ENCODE measurements around the gene SORCS3.

Gene SORCS3

GRCh38 chr10:104925232-104925851 is 284.3 kb downstream of the SORCS3 start:
- peak; percentile 8 for DNase-seq

DNA sequence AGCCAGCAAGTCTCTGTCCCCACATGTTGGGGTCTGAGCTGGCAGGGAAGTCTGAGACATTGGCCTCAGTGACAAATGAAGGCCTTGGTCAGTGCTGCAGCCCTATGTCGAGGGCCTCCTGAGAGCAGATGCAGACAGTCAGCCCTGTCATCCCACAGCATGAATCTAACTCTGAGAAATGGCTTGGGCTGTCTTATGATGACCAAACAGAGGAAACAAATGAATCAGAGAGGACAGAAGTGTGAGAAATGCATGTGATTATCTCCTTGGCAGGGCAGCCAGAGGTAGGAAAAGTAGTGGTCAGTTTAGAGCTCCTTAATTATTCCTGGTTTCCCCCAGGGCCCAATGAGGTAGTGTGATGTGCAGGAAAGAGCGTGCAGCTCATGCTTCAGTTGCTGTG is 287.6 kb downstream of the SORCS3 start:
- no peak for DNase-seq

DNA sequence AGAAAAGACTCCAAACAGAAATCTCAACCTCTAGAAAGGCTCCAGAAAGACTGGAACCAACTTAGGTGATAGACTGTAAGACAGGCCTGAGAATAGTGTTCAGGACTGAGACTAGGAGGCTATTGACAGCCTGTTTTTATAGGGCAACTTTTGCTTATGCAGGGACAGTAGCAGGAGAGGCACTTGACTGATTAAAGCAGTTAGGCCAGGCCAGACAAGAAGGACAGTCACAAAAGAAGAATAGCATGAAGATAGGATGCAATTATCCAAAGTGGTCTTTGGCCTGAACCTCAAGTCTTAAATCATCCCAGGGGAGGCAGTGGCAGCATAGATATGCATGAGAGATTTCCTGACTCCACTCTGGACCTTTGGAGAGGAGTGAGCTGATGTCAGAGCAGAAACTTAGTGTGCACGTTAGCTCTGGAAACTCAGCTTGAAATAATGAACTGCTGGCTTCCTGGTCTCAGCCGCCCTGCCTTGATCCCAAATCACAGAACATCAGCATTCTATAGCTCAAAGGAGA is 290.6 kb downstream of the SORCS3 start:
- DNase-seq: no peak

- DNase-seq: no peak
Observed at GRCh38 chr10:104935656-104936055, 294.6 kb downstream of the SORCS3 start.

GRCh38 chr10:104937567-104937966 is 296.5 kb downstream of the SORCS3 start:
- DNase-seq: no peak

DNA sequence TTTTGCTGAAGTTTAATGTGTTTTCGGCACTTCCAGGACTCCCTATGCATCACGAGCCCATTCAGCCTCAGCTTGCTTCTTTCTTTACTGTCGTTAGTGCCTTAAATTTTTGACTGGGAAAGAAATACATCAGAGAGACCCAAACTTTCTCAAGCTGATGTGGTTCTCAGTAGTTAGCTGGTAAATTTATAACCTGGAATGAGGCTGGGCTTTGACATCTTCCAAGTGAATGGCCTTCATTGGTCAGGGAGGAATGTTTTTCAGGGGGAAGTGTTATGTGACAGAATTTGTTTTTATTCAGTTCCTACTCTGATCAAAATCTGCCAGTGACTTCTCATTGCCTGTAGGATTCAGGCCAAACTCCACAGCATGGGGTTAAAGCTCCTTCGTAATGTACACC is 296.9 kb downstream of the SORCS3 start:
- no peak for DNase-seq

DNA sequence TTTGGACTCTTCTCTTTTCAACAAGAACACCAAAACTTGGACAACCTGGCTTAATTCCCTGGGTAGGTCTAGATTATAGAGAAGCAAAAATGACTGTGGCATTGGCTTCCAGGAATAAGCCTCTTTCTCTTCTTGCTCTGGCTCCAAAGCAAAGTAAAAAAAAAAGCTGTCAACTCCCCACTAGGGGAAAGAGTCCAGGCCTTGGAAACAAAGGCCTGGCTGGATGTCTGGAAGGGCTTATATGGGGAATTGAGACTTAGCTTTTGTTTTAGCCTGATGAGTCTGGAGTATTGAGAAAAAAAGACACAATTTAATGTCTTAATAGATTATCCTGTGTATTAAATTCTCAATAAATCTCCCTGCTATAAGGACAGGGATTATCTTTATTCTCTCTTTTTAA is 300.6 kb downstream of the SORCS3 start:
- DNase-seq: no peak

DNA sequence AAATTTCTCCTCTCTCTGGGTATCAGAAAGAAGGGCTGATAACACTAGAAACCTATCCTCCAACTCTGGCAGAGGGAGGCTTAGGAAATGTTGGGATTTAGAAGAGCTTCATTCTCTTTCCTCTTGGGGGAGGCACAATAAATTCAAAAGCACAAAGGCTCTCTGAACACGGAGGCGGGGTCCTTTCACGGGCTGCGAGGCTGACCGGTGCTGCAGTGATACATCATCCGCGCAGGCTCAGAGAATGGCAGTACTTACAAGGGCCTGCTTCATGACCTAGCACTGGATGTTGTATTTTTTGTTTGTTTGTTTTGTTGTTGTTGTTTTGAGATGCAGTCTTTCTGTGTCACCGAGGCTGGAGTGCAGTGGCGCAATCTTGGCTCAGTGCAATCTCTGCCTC is 306.2 kb downstream of the SORCS3 start:
- DNase-seq: no peak

GRCh38 chr10:104957178-104957841 is 316.2 kb downstream of the SORCS3 start:
- no peak for DNase-seq

DNA sequence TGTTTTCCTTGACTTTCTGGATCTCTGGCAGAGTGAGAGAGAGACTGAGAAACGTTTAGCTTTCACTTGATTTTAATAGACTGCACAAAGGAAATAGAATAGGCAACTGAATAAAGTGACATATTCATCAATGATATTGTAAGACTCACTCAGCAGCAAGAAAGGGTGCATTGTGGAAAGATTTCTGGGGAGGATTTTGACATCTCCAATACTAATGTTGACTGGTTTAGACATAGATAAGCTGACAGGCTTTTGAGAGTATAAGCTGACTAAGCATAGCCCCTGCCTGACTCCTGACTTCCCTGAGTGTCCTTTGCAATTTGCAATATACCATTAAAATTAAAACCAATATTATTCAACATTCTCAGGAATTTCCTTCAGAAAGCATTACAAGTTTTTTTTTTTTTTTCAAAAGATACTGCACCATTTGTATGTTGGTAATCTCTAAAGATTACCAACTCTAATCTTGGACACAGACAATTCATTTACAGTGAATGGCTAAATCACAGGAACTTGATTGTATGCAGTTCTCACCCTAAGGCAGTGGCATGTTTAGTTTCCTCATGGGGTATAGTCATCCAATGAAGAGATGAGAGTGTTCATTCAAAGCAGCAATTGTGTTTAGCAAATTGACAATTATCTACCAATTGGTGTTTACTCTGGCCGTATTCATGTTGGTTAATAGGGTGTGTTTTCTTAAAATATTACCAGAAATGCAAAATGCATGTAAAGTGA is 325.6 kb downstream of the SORCS3 start:
- no peak for DNase-seq

GRCh38 chr10:104980368-104980767 is 339.3 kb downstream of the SORCS3 start:
- no peak for DNase-seq

DNA sequence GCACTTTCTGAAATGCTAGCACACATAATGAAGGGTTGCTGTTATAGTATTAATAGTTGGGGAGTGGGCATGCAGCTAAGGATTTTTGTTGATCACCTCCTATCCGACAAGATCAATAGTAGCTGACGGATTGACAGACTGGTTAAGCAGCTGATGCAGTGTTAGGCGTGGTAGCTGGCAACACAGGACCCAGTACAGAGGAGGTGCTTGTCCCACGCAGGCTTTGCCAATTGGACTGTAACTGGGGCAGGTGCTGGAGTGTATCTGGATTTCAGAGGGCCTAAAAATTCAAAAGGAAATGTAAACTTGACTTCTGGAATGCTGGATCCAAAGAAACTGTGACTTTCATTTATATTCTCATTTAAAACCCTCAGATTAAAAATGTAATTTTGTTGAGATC is 340.9 kb downstream of the SORCS3 start:
- DNase-seq: no peak

DNA sequence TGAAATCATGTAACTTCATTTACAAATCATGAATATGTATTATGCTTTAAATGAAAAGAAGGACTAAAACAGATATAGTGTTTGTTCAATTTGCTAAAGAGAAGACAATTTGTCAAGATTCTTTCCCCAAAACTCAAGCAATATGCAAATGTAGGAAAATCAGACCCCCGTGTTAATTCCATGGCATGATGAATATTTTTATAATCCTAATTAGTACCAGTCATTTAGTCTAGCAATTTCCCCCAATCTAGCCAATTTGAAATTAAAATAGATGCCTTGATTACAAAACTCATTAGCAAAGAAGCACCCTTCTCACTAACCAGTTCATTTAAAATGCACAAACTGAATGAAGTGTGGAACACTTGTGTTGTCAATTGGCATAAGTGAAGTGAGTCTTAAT is 347.6 kb downstream of the SORCS3 start:
- no peak for DNase-seq

GRCh38 chr10:104989880-104990279 is 348.8 kb downstream of the SORCS3 start:
- DNase-seq: no peak

DNA sequence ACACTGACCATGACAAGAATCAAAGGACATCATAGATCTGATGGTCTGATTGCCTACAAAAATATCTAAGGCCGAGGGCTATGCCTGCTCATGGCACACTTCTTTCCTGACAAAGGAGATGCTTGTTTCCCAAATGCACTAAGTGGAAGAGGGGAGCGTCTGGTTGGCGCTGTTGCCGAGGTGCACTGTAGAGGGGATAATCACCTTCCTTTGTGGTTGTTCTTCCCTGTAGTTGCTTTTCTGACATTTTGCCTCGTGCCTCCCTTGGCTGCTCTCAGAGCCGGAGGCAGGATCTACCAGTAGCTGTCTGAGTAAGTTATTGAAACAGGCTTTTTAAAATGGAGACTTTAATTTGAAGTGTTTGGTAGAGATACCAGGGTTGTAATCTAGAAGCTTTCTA is 352.0 kb downstream of the SORCS3 start:
- no peak for DNase-seq

GRCh38 chr10:105001269-105001668 is 360.2 kb downstream of the SORCS3 start:
- no peak for DNase-seq

DNA sequence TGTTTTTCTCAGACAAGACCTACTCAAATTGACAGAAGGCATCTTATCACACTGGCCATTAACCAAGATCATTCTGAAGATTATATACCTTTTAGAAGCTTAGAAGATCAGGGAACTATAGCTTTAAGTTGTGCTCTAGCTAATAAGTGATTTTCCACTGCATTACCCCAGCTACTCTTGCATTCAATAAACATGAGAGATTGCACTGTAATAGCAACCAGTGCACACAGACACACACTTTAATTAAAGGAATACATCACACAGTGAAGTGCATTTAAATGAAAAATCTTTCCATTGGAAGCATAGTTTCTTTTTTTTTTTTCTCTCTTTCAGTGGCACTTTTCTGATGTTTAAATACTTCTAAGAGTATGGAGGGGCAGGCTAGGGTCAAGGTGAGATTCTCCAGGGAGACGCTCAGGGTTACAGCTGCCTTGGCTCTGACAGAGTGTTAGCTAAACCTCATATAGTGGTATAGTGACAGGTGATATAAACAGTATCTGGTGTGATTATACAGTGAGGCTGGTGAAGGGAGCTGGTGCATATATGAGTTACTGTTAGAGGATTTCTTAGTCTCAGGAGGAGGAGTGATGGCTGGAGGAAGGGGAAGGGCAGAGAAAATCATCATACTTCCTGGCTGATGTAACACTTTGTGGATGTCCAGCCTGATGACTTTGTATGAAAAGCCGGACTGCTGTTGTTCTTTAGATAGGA is 369.5 kb downstream of the SORCS3 start:
- no peak for DNase-seq

DNA sequence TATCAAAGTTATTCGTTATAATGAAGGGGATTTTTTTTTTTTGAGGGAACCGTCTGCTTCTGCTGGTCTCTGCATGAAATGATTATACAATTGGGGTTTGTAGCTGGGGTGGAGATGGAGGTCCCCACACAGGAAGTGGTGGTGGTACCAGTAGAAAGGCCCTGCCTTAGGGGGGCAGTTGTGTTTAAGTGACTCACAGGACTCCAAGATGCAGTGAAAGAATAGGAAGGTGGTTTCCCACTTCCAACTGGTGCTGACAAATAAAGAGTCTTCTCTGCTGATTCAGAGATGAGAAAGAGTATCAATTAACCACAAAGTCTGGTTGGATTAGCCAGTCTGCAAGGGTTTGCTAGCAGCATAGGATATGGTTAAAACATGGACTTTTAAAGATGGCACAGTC is 376.0 kb downstream of the SORCS3 start:
- DNase-seq: no peak

GRCh38 chr10:105017691-105018090 is 376.6 kb downstream of the SORCS3 start:
- DNase-seq: no peak

DNA sequence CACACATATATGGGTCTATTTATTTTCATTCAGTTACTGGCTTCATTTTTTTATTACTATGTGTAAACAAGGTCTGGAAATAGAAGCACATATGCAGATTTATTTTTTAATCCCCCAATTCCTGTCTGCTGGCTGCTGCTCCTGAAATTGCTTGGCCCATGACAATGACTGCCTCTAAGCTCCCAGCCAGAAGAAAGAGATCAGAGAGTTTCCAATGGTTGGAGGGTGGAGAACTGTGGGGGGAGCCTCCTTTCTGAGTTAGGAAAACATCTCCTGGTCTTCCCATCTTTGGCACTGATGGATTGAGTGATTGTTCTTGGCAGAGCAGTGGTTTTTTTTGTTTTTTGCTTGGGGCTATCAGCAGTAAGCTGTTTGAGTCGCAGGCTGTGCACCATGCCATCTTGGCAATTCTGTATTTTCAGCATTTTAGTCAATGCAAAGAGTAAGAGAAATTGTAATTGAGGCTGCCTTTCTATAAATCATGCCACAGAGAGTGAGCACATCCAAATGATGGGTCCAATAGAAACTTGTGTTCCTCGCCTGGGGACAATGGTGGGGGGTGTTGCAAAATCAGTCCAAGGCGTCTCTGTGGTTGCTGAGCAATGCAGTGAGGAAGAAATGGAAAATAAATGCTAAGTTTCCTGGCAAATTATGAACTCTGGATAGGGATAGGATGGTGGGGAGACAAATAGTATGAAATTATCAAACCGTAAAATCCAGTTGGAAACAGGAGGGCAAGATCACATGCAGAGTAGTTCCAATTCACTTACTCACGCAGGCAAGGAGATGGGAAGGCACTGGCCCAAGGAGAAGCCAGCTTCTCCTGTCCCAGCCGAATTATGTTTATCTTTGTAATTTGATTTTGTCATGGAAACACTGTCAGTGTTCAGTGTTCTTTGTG is 382.4 kb downstream of the SORCS3 start:
- no peak for DNase-seq

GRCh38 chr10:105024184-105024583 is 383.1 kb downstream of the SORCS3 start:
- DNase-seq: no peak

- no peak for DNase-seq
Observed at GRCh38 chr10:105025092-105025491, 384.0 kb downstream of the SORCS3 start.
